GM15510 (cell line): ENCODE data around the gene OSBPL3.

Experiments used
- POLR2A ChIP-seq: IDR thresholded peaks from 3 replicates; pipeline ENCODE4 v1.6.1; 2011; ENCODE audit warnings: borderline replicate concordance; ENCODE audit not compliant: insufficient read length; ENCODE audit errors: extremely low read depth

OSBPL3 gene

DNA sequence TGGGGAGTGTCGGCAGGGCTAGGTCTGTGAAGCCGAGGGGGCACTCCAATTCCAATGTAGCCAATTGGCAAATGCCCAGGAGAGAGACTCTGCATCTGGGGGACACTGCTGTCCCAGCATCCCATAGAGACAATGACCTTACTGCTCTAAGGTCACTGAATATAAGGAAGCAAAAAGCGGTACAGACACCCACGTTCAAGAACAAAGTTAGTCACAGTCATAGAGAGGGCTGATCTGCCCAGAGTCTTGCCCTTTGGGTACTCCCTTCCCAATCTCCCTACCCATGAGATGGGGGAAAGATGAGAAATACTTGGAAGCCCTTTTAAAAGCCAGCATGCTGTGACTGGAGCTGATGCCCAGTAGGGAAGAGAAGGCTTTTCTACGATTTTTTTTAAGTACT is 146.4 kb downstream of the OSBPL3 start:
- TF ChIP-seq POLR2A, result no peak

GRCh38 chr7:24831240-24831639 is 148.7 kb downstream of the OSBPL3 start:
- no peak for TF ChIP-seq POLR2A

DNA sequence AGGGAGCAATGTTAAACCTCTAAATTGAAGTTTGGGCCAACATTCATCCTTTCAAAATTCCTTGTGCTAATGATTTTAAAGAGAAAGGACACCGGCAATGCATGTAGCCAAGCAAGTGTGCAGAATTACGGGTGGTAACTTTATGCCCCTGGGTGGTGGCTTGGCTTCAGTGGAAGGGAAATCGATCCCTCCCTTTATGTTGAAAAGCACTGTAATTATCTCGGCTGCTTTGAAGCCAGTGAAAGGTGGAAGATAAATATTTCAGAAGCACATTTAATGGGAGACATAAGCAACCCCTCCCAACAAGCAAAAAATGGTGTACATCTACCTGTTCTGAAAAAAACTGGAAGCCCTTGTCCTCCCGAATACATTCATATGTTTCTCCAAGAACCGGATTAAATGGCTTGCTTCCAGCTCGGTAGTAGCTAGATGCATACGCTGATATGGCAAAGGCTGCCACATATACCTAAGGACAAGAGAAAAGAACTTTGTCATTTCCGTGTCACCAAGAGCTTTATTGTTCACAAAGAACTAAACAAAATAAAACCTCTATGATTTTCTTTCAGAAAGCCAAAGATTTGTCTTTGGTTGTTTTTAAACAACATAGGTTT is 149.4 kb downstream of the OSBPL3 start:
- no peak for TF ChIP-seq POLR2A

GRCh38 chr7:24829787-24830186 is 150.2 kb downstream of the OSBPL3 start:
- no peak for TF ChIP-seq POLR2A

GRCh38 chr7:24828891-24829661 is 150.9 kb downstream of the OSBPL3 start:
- TF ChIP-seq POLR2A, result no peak

DNA sequence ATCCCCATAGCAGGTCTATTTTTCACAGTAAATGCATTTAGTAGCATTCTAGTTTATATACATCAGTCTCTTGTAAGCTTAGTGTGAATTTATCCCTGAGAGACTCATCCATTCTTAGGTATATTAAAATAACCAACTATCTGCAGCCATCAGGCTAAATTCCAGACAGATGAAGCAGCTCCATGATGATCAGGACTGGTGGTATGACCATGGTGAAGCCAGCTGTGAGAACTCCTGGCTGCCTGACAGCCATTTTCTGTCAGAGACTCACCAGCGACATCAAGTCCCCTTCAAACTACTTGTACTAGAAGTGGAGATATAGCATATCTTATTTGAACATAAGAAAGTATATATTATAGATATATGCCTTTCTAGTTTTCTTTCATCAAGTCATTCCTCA is 152.4 kb downstream of the OSBPL3 start:
- no peak for TF ChIP-seq POLR2A

GRCh38 chr7:24827027-24827426 is 153.0 kb downstream of the OSBPL3 start:
- no peak for TF ChIP-seq POLR2A

- TF ChIP-seq POLR2A, result no peak
These were observed 153.3 kb downstream of the OSBPL3 start for GRCh38 chr7:24826662-24827020.

- no peak for TF ChIP-seq POLR2A
These were observed 153.9 kb downstream of the OSBPL3 start for GRCh38 chr7:24825931-24826661.

DNA sequence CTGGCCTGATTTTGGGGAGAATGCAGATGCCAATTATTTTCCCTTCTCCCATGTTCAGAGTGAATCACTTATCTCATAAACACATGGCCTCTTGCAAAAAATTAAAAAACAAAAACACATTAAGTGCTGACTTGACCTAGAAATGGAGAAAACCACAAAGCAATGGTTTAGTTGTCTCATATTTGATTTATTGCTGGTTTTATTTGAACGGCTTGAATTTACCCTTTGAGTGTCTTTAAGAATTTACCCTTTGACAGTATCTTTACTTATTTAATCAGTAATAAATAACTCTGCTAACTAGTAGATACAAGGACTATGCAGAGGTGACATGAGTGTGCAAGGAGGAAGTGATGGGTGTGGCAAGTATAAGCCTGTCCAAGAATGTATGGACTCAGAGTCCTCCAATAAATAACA is 154.6 kb downstream of the OSBPL3 start:
- TF ChIP-seq POLR2A, result no peak

GRCh38 chr7:24824896-24825295 is 155.1 kb downstream of the OSBPL3 start:
- TF ChIP-seq POLR2A, result no peak

GRCh38 chr7:24824400-24824799 is 155.6 kb downstream of the OSBPL3 start:
- no peak for TF ChIP-seq POLR2A

DNA sequence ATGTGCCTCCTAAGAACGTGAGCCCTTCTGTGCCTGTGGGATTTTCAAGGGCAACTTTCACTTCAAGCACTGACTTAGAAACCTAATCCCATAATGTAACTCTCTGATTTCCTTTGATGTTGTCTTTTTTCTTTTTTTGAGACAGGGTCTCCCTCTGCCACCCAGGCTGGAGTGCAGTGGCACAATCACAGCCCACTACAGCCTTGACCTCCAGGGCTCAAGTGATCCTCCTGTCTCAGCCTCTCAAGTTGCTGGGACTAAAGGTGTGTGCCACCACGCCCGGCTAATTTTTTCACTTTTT is 158.3 kb downstream of the OSBPL3 start:
- no peak for TF ChIP-seq POLR2A

GRCh38 chr7:24821045-24821753 is 158.8 kb downstream of the OSBPL3 start:
- TF ChIP-seq POLR2A, result no peak

DNA sequence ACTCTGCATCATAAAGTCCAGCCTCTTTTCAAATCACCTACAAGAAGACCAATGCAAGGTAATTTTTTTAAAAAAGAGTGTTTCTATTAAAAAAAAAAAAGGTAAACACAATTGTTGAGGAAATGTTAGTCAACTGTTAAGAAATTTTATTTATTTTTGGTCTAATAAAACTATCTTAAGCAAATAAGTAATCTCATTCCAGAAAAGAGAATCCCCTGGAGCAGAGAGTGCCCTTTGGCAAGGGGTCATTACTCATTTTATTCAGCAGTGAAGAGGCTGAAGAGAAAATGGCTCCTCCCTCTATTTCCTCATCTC is 159.3 kb downstream of the OSBPL3 start:
- TF ChIP-seq POLR2A, result no peak

DNA sequence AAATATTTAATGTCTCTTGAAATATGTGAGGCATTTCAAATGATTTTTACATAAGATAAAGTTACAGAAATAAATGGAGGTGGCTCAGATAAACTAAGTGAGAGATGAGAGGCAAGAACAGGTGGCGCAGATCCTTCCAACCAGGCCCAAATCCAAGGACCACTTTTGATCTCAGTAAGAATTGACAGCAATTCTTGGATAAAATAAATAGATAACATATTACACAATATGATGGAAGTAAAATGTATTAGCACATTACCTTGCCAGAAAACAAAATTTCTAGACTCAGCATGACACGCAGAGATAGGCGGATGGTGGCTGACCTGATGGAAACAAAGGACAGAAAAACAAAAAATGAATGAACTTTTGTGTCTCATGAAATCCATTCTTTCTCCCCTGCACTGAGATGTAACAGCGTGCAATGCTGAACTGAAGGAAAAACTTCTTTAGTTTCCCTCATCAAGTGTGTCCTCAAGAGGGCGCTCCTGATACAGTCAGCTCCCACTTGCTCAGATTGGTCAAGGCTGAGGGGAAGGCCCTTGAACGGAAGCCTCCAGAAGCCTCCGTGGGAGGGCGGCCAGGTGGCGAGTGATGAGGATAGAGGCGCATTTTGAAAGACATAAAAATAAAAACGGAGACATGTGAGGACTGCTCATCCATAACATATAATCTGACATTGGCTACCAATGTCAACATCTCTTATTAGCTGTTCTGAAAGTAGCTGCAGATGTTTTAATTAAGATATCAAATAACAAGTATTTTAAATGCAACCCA is 159.9 kb downstream of the OSBPL3 start:
- no peak for TF ChIP-seq POLR2A

- TF ChIP-seq POLR2A, result no peak
These were observed 162.6 kb downstream of the OSBPL3 start for GRCh38 chr7:24817339-24817738.
